ENCODE results near the gene ID3.

Gene ID3
- 0.63 to 32.0 (median 6.9) reads per million in 18 experiments for total RNA-seq

- peak; percentile 99 for DNase-seq
These were observed at the start of gene ID3 for GRCh38 chr1:23559136-23559984. TSS of gene ID3 (minus strand) at chr1:23559501. CDS start at chr1:23559426, 75 bp downstream.

GRCh38 chr1:23607944-23608343, 48.6 kb upstream of the ID3 start:
- no peak for DNase-seq

GRCh38 chr1:23601968-23602876, 42.9 kb upstream of the ID3 start:
- DNase-seq, result no peak

GRCh38 chr1:23601135-23601967, 42.0 kb upstream of the ID3 start:
- DNase-seq, result no peak

GRCh38 chr1:23600283-23600682, 41.0 kb upstream of the ID3 start:
- DNase-seq, result no peak

GRCh38 chr1:23599125-23599524, 39.8 kb upstream of the ID3 start:
- no peak for DNase-seq

GRCh38 chr1:23598424-23598823, 39.1 kb upstream of the ID3 start:
- DNase-seq, result no peak

- no peak for DNase-seq
These were observed 38.5 kb upstream of the ID3 start for GRCh38 chr1:23597635-23598388.

- DNase-seq, result no peak
These were observed 37.4 kb upstream of the ID3 start for GRCh38 chr1:23596382-23597358.

GRCh38 chr1:23594927-23595353, 35.6 kb upstream of the ID3 start:
- peak; percentile 28 to 59 for DNase-seq

- no peak for DNase-seq
These were observed 35.0 kb upstream of the ID3 start for GRCh38 chr1:23594149-23594907.

GRCh38 chr1:23593556-23594148, 34.4 kb upstream of the ID3 start:
- DNase-seq, result no peak

- no peak for DNase-seq
These were observed 33.8 kb upstream of the ID3 start for GRCh38 chr1:23593042-23593521.

- peak in 1 of 2 donors; percentile 26 for DNase-seq
These were observed 33.0 kb upstream of the ID3 start for GRCh38 chr1:23592209-23592892.

GRCh38 chr1:23591460-23592208, 32.3 kb upstream of the ID3 start:
- peak in 1 of 2 donors; percentile 35 for DNase-seq

- peak; percentile 47 to 84 for DNase-seq
These were observed 30.9 kb upstream of the ID3 start for GRCh38 chr1:23590058-23590783.

GRCh38 chr1:23589585-23589986, 30.3 kb upstream of the ID3 start:
- DNase-seq, result no peak
